NCI-H82 treated with DMSO at 0.1 percent for 48 hours (cell line): Measurements from ENCODE around the gene CFAP300.

ENCODE experiments used
- DNase-seq: peaks from one replicate; lab custom pipeline; 2025; ENCODE audit not compliant: unreplicated experiment; lab: John Stamatoyannopoulos, UW

CFAP300 gene

DNA sequence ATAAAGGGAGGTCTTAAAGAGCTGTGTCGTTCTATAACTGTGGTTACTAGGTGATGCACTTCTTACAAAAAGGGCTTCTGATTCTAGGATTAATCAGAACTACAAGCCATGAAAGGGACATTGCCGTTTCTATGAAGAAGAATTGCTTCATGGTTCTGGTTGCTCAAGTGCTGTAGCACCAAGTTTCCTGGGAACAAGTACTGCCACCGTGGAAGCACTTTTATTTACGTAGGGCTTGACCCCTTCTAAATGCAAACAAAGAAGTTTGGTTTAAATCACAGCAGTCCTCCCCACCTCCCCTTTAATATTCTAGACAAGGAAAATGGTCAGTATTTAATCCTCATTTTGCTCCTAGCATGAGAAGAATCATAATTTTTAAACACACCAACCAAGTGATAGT, 72.8 kb downstream of the CFAP300 start:
- no peak for DNase-seq

DNA sequence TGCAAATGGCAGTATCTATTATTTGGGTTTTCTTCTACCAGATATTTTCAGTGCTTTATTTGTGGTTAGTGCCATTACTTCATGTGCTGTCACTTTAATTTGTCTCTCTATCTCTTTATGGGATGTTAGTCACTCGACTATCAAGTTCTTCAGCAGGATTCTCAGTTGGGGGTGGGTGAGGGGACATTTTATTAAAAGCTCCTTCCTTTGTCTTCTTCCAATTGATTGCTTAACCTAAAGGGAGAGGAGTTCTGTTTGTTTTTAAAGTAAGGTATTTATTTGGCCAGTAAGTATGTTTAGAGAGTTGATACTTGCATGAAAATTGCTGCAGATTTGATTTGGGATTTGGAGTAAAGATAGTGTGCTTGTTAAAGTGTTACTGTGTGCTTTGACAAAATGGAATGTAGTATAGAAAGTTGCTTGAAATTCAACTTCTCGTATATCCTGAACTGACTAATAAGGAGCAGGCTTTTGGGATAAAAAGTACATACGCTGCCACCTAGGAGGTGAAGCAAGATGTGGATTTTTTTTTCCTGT, 73.3 kb downstream of the CFAP300 start:
- DNase-seq = no peak

DNA sequence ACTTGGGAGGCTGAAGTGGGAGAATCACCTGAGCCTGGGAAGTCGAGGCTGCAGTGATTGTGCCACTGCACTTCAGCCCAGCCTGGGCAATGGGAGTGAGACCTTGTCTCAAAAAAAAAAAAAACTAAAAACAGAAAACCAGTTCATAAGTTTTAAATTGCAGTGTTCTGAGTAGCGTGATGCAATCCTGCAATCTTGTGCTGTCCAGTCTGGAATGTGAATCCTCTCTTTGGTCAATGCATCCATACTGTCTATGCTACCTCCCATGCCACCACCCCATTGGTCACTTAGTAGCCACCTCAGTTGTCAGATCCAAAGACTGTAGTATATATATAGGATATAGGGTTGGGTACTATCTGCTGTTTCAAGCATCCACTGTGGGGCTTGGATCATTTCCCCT, 74.1 kb downstream of the CFAP300 start:
- no peak for DNase-seq
